MM.1S (cell line): ENCODE results near the gene SSC5D.

ENCODE experiments used
- EZH2 ChIP-seq: fragments of 300-600 bp; sonication (generic); optimal IDR thresholded peaks from 2 replicates; pipeline ENCODE3; 2017; ENCODE audit warnings: low read depth, mild to moderate bottlenecking, antibody characterized with exemption, low read length, mixed read lengths
- TF ChIP-seq, protein P1 (sequence below): fragments of 300-600 bp; sonication (generic); IDR thresholded peaks from 2 replicates; pipeline ENCODE4 v1.5.1; 2016; ENCODE audit warnings: antibody characterized with exemption, low read length, mixed read lengths

DNA sequence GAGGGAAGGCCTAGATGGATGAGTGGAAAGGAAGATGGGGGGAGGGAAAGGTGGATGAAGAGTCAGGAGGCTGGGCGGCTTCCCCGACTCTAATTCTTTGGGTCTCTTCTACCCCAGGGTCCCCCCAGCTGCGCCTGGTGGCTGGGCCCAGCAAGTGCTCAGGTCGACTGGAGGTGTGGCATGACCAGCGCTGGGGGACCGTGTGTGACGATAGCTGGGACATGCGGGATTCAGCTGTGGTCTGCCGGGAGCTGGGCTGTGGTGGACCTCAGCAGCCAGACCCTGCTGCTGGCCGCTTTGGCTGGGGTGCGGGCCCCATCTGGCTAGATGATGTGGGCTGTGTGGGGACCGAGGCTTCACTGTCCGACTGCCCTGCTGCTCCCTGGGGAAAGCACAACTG is 9.5 kb downstream of the SSC5D start:
- TF ChIP-seq, protein P1, sequence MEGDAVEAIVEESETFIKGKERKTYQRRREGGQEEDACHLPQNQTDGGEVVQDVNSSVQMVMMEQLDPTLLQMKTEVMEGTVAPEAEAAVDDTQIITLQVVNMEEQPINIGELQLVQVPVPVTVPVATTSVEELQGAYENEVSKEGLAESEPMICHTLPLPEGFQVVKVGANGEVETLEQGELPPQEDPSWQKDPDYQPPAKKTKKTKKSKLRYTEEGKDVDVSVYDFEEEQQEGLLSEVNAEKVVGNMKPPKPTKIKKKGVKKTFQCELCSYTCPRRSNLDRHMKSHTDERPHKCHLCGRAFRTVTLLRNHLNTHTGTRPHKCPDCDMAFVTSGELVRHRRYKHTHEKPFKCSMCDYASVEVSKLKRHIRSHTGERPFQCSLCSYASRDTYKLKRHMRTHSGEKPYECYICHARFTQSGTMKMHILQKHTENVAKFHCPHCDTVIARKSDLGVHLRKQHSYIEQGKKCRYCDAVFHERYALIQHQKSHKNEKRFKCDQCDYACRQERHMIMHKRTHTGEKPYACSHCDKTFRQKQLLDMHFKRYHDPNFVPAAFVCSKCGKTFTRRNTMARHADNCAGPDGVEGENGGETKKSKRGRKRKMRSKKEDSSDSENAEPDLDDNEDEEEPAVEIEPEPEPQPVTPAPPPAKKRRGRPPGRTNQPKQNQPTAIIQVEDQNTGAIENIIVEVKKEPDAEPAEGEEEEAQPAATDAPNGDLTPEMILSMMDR, result no peak
- TF ChIP-seq EZH2, result no peak
